Measurements from ENCODE around the gene RNF20. TPM values are rescaled to one million over a fixed set of nuclear protein-coding genes. Genes with fewer than 3 reads are reported as not detected.

RNF20 gene
- polyA plus RNA-seq, 1 donor (not counting 4 experiments of a cell fraction or from before 2014, with no cell fraction given) = 28.8 TPM

- FAIRE-seq (peak; percentile 66), DNase-seq (ENCODE audit: low read depth, low spot score) (no peak)
- Histone ChIP-seq H3K9me1 (ENCODE audit: control insufficient read depth, extremely low read depth, insufficient read depth, low read length) (no peaks in the 10 kb centered on the region), H3K4me2 (ENCODE audit: control insufficient read depth, extremely low read depth, insufficient read depth, low read depth, low read length) (peak overlapping the region; percentile 19), H3K9me3 (ENCODE audit: control insufficient read depth, low read depth, low read length) (no peaks in the 10 kb centered on the region), H3K9ac (ENCODE audit: control insufficient read depth, extremely low read depth, insufficient read depth, low read length) (no peak overlapping the region), H3K27ac (ENCODE audit: control insufficient read depth, insufficient read depth, low read length) (no peak overlapping the region), H3K79me2 (ENCODE audit: control insufficient read depth, insufficient read depth, low read length) (no peaks in the 10 kb centered on the region), H3K36me3 (ENCODE audit: control insufficient read depth in 2 of 2, extremely low read depth in 1 of 2, insufficient read depth in 2 of 2, low read length in 2 of 2) (no peaks in the 10 kb centered on the region), H3K4me1 (ENCODE audit: control insufficient read depth, extremely low read depth, insufficient read depth, low read length) (no peaks in the 10 kb centered on the region), H2AFZ (ENCODE audit: control insufficient read depth, low read length) (no peak overlapping the region), H4K20me1 (ENCODE audit: control insufficient read depth, extremely low read depth, insufficient read depth, low read length) (no peaks in the 10 kb centered on the region), H3K4me3 (ENCODE audit: control insufficient read depth in 2 of 3, extremely low read depth in 1 of 3, insufficient read depth in 2 of 3, low read depth in 1 of 3, low read length in 3 of 3) (no peak overlapping the region), H3K27me3 (ENCODE audit: control insufficient read depth, extremely low read depth, insufficient read depth, low read length) (no peaks in the 10 kb centered on the region)
- TF ChIP-seq CTCF (optimal IDR thresholded peaks at IDR 0.05 in 1 of 3, IDR thresholded peaks at IDR 0.05 in 1 of 3, conservative IDR thresholded peaks at IDR 0.05 in 1 of 3; ENCODE audit: extremely low read depth in 1 of 3, insufficient read depth in 2 of 3, low read length in 3 of 3) (peak; percentile 47 to 65 (median 58)), EZH2 (IDR thresholded peaks at IDR 0.05; ENCODE audit: low read length) (no peak)
- dilution Hi-C loops (cut with MboI; ENCODE audit: extremely low pct_ligation_motif_present, low sequenced_read_pairs) = no loop called here
These were observed 68.5 kb downstream of the RNF20 start for GRCh38 chr9:101601904-101602765.

DNA sequence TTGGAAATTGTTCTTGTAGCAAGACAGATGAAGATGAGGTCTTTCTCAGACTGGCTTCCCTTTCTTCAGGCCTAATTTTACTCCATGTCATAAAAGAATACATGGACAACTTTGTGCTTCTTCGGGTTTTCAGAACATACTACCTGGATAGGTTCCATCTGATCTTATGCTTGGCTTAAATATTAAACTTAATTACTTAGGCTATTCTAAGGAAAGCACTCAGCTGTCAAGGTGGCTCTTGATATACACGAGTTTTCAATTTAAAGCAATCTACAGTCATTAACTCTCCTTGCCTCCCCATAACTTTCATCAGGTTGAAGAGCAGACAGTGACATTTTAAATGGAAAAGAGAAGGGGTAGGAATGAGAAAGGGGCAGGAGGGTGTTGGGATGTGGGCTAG lies 70.6 kb downstream of the RNF20 start:
- Histone ChIP-seq H3K9ac (ENCODE audit: control insufficient read depth, extremely low read depth, insufficient read depth, low read length) (no peak overlapping the region), H3K9me1 (ENCODE audit: control insufficient read depth, extremely low read depth, insufficient read depth, low read length) (no peaks in the 10 kb centered on the region), H3K9me3 (ENCODE audit: control insufficient read depth, low read depth, low read length) (no peaks in the 10 kb centered on the region), H3K79me2 (ENCODE audit: control insufficient read depth, insufficient read depth, low read length) (no peaks in the 10 kb centered on the region), H3K36me3 (ENCODE audit: control insufficient read depth in 2 of 2, extremely low read depth in 1 of 2, insufficient read depth in 2 of 2, low read length in 2 of 2) (no peaks in the 10 kb centered on the region), H3K27me3 (ENCODE audit: control insufficient read depth, extremely low read depth, insufficient read depth, low read length) (no peaks in the 10 kb centered on the region), H3K4me1 (ENCODE audit: control insufficient read depth, extremely low read depth, insufficient read depth, low read length) (no peaks in the 10 kb centered on the region), H3K27ac (ENCODE audit: control insufficient read depth, insufficient read depth, low read length) (no peak overlapping the region), H4K20me1 (ENCODE audit: control insufficient read depth, extremely low read depth, insufficient read depth, low read length) (no peaks in the 10 kb centered on the region), H3K4me3 (ENCODE audit: control insufficient read depth in 2 of 3, extremely low read depth in 1 of 3, insufficient read depth in 2 of 3, low read depth in 1 of 3, low read length in 3 of 3) (no peak overlapping the region), H3K4me2 (ENCODE audit: control insufficient read depth, extremely low read depth, insufficient read depth, low read depth, low read length) (no peak overlapping the region), H2AFZ (ENCODE audit: control insufficient read depth, low read length) (no peak overlapping the region)
- TF ChIP-seq CTCF (optimal IDR thresholded peaks at IDR 0.05 in 1 of 3, IDR thresholded peaks at IDR 0.05 in 1 of 3, conservative IDR thresholded peaks at IDR 0.05 in 1 of 3; ENCODE audit: extremely low read depth in 1 of 3, insufficient read depth in 2 of 3, low read length in 3 of 3) = no peak
- no peak for TF ChIP-seq EZH2 (IDR thresholded peaks at IDR 0.05; ENCODE audit: low read length)
- FAIRE-seq = no peak
- dilution Hi-C loops (cut with MboI; ENCODE audit: extremely low pct_ligation_motif_present, low sequenced_read_pairs) = no loop called here
- no peak for DNase-seq (ENCODE audit: low read depth, low spot score)

All from keratinocyte (primary cell).